HG02981 (cell line): ENCODE results near the gene ENTREP3.
A peak's percentile ranks its signal among the peaks of the same experiment; 100 is the strongest.
"Not testable (repeated sequence)": the region's sequence is repeated elsewhere in the genome, so short reads cannot be mapped to it uniquely, and the experiment has no call there.

Source experiments
- ATAC-seq: cut with Tn5 transposase; IDR thresholded peaks from one replicate; pipeline ENCODE4 v1.9.1; 2021; ENCODE audit warnings: mild to moderate bottlenecking, moderate library complexity; ENCODE audit not compliant: unreplicated experiment

ENTREP3 gene

DNA sequence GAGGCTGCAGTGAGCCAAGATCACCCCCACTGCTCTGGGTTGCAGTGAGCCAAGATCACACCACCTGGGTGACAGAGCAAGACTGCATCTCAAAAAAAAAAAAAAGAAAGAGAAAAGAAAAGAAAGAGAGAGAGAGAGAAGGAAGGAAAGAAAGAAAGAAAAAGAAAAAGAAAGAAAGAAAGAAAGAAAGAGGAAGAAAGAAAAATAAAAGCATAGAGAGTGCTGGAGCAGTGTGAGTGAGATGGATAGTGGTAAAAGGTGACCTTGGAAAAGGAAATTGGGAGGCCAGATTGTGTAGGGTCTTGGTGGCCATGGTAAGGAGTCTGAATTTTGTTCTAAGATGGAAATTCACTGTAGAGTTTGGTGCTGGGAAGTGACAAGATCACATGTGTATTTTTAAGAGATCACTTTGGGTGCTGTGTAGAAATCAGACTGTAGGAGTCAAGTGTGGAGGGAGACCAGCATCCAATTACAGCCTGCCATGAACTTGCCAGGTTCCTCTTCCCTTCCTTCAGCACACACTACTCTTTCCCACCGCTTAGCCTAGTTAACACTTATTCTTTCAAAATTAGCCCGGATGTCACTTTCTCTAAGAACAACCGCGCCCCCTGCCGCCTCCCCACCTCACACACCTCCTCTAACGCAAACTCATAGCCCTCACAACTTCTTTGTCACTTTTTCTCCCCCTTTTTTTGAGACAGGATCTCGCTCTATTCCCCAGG lies 28.9 kb downstream of the ENTREP3 start:
- ATAC-seq: no peak

- not testable (repeated sequence) for ATAC-seq
Observed at GRCh38 chr1:155225404-155225759, 29.9 kb downstream of the ENTREP3 start.

DNA sequence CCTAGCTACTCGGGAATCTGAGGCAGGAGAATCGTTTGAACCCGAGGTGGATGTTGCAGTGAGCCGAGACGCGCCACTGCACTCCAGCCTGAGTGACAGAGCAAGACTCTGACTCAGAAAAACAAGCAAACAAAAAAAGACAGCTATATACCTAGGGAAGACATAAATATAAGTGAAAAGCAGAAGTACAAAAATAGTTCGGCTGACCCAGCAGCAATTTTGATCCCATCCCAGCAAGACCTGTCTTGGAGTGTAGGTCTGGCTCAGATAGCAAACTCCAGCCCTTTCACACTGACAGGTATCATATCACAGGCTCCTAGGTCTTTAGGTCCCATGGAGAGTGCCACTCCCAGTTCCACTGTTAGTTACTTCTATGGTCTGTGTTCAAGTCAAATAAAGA lies 32.2 kb downstream of the ENTREP3 start:
- no peak for ATAC-seq

GRCh38 chr1:155220211-155220965 lies 34.9 kb downstream of the ENTREP3 start:
- ATAC-seq: not testable (repeated sequence)

DNA sequence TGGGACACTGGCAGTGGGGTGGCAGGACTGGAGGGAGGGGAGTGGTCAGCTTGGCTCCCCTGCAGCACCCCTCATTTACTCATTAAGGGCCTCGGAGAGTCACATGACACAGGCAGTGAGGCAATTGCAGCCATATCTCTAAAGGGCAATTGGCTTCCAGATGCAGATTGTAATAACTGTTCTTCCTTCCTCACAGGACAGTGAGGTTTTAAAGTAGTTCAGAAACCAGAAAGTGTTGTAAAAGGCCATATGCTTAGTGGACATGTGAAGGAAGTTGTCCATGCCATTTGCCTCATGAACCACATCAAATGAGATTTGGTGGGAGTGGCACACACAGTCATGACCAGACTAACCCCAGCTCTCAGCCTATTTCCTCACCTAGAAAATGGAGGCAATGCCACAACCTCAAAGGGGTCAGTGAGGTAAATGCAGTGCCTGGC lies 35.7 kb downstream of the ENTREP3 start:
- no peak for ATAC-seq

- no peak for ATAC-seq
Observed at GRCh38 chr1:155218854-155219591, 36.3 kb downstream of the ENTREP3 start.

DNA sequence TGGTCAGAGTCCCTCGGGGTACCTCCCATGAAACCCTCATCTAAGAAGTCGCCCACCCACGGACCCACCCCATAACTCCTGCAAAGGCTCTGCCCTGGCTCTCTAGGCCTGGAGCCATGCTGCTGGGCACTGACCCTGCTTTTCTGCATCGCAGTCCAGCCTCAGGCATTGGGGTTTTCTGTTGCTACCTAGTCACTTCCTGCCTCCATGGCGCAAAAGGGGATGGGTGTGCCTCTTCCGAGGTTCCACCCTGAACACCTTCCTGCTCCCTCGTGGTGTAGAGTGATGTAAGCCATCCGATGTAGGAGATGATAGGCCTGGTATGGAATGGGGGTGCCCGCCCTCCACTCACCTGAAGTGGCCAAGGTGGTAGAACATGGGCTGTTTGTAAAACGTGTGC lies 40.6 kb downstream of the ENTREP3 start:
- not testable (repeated sequence) for ATAC-seq

- ATAC-seq: not testable (repeated sequence)
Observed at GRCh38 chr1:155212051-155212440, 43.2 kb downstream of the ENTREP3 start.

- not testable (repeated sequence) for ATAC-seq
Observed at GRCh38 chr1:155211381-155212050, 43.8 kb downstream of the ENTREP3 start.

DNA sequence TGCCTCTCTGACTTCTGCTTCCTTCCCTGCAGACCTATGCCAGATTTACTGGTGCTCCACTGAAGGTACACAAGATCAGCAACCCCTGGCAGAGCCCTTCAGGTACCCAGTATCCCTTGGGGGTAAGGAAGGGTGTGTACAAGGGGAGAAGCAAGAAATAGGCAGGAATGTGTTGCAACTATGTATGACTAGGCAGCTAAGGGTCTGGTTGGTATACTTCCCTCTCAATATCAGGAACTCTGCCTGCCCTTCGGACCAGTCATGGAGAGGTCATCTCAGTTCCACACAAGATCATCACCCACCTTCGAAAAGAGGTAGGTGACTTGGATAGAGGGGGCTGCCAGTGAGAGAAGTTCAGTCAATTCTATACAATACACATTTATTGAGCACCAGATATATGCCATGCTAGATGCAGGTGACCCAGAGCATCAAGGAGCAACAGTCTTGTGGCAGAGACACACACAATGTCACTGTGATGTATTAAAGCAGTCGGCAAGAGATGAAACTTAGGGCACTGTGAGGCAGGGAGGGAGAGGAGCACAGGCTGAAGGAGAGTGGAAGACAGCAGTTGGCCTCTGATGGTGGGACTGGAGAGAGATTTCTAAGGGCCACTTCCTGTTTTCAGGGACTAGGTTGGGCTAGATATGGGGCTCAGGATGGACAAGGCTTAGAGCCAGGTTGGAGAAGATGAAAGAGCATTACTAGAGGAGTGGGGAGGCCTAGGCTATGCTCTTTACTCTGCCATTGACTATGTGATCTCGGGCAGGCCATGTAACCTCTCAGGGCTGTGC lies 44.8 kb downstream of the ENTREP3 start:
- no peak for ATAC-seq

DNA sequence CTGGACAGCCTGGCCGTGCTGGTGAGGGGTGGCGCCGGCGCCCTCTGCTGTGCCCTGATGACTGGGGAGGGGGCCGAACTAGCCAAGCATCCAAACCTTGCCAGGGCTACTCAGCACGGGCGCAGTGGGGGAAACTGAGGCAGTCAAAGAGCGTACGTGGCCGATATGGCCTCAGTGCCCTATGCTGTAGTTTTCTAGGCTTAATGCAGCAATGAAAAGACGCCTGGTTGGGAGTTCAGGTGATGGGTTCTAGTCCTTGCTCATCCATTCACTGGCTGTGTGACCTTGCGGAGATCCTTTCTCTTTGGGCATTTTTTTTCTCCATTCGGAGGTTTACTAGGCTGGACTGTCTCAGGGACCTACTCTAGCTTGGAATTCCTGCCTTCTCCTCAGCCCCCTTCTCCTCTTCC lies 46.0 kb downstream of the ENTREP3 start:
- no peak for ATAC-seq

GRCh38 chr1:155208541-155209311 lies 46.6 kb downstream of the ENTREP3 start, which contains the start of gene MTX1:
MTX1 (plus strand) TSS chr1:155208695; CDS start chr1:155208805, 110 bp downstream.
- ATAC-seq: peak; percentile 65

GRCh38 chr1:155207806-155208540 lies 47.3 kb downstream of the ENTREP3 start, which contains the start of gene THBS3:
THBS3 (minus strand) TSS chr1:155207897; CDS start chr1:155207876, 21 bp downstream.
- ATAC-seq: no peak

DNA sequence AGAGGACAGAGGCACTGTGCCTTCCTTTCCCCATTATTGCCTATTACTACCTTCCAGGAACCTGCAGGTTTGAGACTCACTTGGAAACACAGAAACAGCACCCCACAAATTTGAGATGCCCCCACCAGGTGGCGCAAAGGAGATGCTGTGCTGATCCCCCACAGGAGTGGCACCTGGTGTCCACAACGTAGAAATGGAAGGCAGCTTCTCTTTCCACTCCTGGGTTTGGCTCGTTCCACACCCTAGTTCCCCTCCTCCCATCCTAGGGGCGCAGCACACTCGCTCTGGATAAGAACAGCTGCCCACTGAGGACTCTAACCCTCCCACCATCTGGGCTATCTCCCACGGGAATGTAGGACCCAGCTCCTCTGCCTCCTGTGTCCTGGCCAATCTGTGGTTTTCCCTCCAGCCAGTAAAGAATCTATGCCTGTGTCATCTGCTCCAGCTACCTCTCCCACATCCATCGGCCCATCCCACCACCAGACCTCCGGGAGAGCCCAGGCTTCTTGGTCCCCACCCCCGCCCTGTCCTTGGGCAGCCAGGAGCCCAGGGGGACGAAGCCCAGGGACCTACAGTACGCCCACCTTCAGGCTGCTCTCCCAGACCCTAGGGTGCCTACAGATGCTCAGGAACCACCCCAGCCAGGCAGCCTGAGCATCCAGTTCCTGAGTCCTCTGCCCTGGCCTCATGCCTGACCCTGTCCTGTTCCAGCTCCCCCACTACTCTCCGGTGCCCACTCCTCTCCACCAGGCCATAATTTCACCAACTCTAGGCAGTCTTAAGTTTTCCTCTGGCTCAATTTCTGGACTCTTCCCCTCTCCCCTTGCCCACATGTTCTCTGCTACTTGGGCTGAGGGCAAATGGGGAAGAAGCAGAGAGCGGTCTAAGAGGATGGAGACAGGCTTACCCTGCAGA lies 48.1 kb downstream of the ENTREP3 start:
- no peak for ATAC-seq

DNA sequence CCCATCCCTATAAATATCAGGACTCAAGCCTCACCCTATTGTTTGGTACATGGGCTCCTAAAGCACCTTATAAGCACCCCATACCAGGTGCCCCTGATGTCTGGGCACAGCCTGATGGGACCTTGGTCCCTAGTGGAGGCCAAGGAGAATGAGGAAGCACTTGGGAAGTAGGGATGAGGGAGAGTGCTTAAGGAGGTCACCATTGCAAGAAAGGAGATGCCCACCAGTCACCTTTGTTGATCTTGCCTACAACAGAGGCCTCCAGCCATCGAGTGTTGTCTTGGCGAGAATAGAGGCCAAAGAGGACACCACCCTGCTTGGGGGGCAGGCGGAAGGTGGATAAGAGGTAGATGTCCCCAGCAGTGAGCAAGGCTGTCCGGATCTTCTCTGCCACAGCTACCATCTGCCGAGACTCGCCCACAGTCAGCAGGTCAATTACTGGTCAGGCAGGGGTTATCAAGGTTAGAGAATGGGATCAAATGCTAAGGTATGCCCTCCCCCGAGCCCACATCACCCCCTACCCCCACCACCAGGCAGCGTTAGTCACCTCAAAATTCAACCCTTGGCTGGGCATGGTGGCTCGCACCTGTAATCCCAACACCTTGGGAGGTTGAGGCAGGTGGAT lies 49.2 kb downstream of the ENTREP3 start:
- no peak for ATAC-seq

DNA sequence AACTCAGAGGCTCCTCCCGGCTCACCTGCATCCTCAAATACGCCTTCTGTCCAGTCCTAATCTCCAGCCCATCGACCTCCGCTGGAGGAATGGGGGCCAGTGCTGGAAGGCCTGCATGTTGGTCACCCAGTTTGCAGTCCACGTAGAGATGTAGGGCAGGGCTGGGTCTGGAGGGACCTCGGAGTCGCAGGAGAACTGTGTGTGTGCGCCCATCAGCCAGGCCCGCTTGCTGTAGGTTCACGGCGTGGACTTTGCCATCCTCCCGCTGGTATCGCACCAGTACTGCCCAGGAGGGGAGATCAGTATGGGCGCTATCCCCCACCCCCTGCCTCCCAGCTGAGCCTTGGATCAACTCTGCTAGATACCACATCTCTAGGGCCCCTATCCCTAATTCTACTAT lies 50.2 kb downstream of the ENTREP3 start:
- ATAC-seq: no peak
